ENCODE measurements around the gene PFKM.
"Not testable (repeated sequence)": the region's sequence is repeated elsewhere in the genome, so short reads cannot be mapped to it uniquely, and the experiment has no call there.

PFKM gene

GRCh38 chr12:48119078-48119833 is at the start of gene PFKM:
Gene PFKM (plus strand): TSS chr12:48119364. CDS start chr12:48122775, 3,411 bp downstream.
- DNase-seq, result peak; percentile 88

- DNase-seq, result no peak
Observed at GRCh38 chr12:48070033-48070432, 49.1 kb upstream of the PFKM start.

GRCh38 chr12:48070731-48071130 is 48.4 kb upstream of the PFKM start:
- DNase-seq, result no peak

- no peak for DNase-seq
Observed at GRCh38 chr12:48071808-48072207, 47.4 kb upstream of the PFKM start.

- no peak for DNase-seq
Observed at GRCh38 chr12:48072266-48072665, 46.9 kb upstream of the PFKM start.

GRCh38 chr12:48074266-48074665 is 44.9 kb upstream of the PFKM start:
- no peak for DNase-seq

GRCh38 chr12:48075832-48076231 is 43.3 kb upstream of the PFKM start:
- DNase-seq, result no peak

- no peak for DNase-seq
Observed at GRCh38 chr12:48077111-48077510, 42.1 kb upstream of the PFKM start.

- peak; percentile 58 for DNase-seq
Observed at GRCh38 chr12:48078901-48079300, 40.3 kb upstream of the PFKM start.

- no peak for DNase-seq
Observed at GRCh38 chr12:48080285-48080684, 38.9 kb upstream of the PFKM start.

- no peak for DNase-seq
Observed at GRCh38 chr12:48080821-48081220, 38.3 kb upstream of the PFKM start.

- peak; percentile 8 for DNase-seq
Observed at GRCh38 chr12:48084066-48084465, 35.1 kb upstream of the PFKM start.

- no peak for DNase-seq
Observed at GRCh38 chr12:48084841-48085460, 34.2 kb upstream of the PFKM start.

- no peak for DNase-seq
Observed at GRCh38 chr12:48086327-48086726, 32.8 kb upstream of the PFKM start.

- no peak for DNase-seq
Observed at GRCh38 chr12:48092611-48093010, 26.6 kb upstream of the PFKM start.

- DNase-seq, result no peak
Observed at GRCh38 chr12:48104531-48104930, 14.6 kb upstream of the PFKM start.

GRCh38 chr12:48105321-48105866 is 13.8 kb upstream of the PFKM start:
- no peak for DNase-seq

- DNase-seq, result peak; percentile 88
Observed at GRCh38 chr12:48105867-48106680, 13.1 kb upstream of the PFKM start, which contains the start of gene SENP1. Gene SENP1 (minus strand): TSS chr12:48106079. CDS start chr12:48101472, 4,607 bp downstream.

- no peak for DNase-seq
Observed at GRCh38 chr12:48106681-48107613, 12.2 kb upstream of the PFKM start.

GRCh38 chr12:48109424-48109823 is 9.7 kb upstream of the PFKM start:
- no peak for DNase-seq

GRCh38 chr12:48110691-48111311 is 8.4 kb upstream of the PFKM start:
- no peak for DNase-seq

GRCh38 chr12:48111312-48111693 is 7.9 kb upstream of the PFKM start:
- not testable (repeated sequence) for DNase-seq

Measured in fibroblast of skin of right quadriceps (primary cell).